ENCODE results near the gene DRGX. TPM values are rescaled to one million over a fixed set of nuclear protein-coding genes. Genes with fewer than 3 reads are reported as not detected.
A peak's percentile ranks its signal among the peaks of the same experiment; 100 is the strongest.

The DRGX gene
- total RNA-seq, 2 donors from 2014 or later, result not detected

DNA sequence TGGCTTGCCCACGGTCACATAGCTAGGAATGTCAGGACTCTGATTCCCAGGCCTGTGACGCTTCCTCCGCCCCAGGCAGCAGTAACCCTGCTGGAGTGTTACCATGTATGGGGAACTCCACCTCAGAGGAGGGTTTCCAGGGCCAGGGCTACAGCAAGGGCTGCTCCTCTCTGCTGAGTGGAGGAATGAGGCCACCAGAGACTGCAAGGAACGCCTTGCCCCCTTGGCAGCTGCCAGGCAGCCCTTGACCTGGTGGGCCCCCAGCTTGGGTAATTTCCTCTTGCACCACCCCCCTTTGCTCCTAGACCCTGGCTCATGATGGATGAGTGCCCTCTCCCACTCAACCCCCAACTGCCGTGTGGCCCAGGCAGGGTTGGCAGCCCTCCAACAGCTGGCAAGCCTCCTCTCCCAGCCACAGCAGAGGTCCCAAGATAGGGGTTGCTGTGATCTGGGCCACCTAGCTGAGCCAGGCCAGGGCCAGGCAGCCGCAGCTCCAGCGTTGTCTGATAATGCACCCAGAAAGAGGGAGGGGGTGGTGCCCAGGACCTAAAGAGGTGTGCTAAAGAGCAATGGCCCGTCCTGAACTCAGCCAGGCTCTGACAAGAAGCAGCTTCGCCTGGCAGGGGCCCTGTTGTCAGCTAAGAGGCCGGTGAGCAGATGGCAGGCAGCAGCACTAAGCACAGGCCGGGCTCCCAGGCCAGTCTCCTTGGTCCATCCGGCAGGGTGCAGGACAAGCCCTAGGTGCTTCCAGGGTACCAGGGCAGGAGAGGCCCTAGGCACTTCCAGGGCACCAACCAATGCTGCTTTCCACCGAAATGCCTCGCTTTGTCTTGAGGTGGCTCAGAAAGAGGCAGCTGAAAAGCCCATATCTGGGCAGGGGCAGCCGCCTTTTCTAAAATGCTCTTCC is 35.4 kb downstream of the DRGX start:
- H3K27ac Mint-ChIP-seq, result no peak overlapping the region
- peaks cover 0 to 2% of the 10 kb centered on the region in 2 donors for H3K9me3 Mint-ChIP-seq
- ATAC-seq (replicated peaks in 1 of 2), result no peak
- H3K4me3 Mint-ChIP-seq, result no peak overlapping the region
- peaks cover 22% of the 10 kb centered on the region for H3K27me3 Mint-ChIP-seq (ENCODE audit: low read depth)
- no peaks in the 10 kb centered on the region for H3K4me1 Mint-ChIP-seq (ENCODE audit: low read depth)
- no peaks in the 10 kb centered on the region for H3K36me3 Mint-ChIP-seq (ENCODE audit: insufficient read depth in 2 of 2)
- DNase-seq, result no peak

DNA sequence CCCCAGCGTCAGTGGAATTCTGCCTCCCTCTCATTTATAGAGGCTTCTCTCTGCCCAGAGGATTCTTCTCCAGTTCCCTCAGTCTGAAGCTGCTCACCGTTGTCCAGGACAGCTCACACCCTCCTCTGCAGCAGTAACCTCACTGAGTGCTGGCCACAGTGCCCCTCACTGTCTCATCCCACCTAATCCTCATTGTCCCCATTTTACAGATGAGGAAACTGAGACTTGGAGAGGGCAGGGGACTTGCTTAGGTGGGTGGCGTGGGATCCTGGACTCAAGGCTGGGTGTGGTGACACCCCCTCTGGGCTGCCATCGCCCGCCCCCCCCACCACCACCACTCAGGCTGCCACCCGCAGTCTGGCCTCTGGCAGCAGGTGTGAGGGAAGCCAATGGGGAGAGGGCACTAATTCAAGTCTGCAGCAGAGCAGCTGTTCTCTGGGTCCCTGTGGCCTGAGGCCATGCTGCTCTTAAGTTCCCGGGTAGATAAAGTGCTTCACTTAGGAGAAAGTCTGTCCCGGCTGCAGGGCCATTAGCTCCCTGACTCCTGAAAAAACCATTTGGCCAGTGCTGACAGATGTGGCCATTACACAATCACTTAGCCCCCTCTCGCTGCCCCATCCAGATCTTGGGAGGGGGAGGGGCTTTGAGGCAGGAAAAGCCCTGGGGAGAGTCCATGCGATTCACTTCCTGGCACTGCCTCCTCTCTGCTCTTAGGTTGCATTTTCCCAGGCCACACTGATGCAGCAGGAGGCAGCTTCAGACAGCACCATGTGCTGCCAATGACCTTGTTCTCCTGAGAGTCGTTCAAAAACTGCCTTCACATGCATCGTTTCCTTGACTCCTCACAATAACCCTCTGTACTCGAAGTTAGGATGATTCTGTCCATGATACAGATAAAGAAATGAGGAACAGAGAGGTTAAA is 36.3 kb downstream of the DRGX start:
- ATAC-seq (replicated peaks in 1 of 2) (no peak), DNase-seq (no peak)
- peaks cover 0 to 2% of the 10 kb centered on the region in 2 donors for H3K9me3 Mint-ChIP-seq
- H3K4me1 Mint-ChIP-seq (ENCODE audit: low read depth), result no peaks in the 10 kb centered on the region
- H3K27me3 Mint-ChIP-seq (ENCODE audit: low read depth), result peaks cover 16% of the 10 kb centered on the region
- H3K27ac Mint-ChIP-seq, result no peak overlapping the region
- H3K4me3 Mint-ChIP-seq, result no peak overlapping the region
- no peaks in the 10 kb centered on the region for H3K36me3 Mint-ChIP-seq (ENCODE audit: insufficient read depth in 2 of 2)

DNA sequence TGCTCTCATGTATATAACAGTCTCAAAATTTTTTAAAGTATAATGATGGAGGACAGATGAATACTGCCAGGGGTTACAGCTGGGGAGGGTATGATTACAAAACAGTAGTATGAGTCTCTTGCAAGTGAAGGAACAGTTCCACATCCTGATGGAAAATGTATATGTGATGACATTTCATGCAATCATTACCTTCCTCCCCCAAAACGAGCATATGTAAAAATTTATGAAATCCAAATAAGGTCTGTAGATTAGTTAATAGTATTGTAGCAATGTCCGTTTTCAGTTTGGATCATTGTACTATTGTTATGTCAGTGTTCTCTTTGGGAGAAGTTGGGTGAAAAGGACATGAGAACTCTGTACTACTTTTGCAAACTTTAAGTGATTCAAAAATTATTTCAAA is 38.0 kb downstream of the DRGX start:
- H3K9me3 Mint-ChIP-seq, result peaks cover 0 to 2% of the 10 kb centered on the region in 2 donors
- peaks cover 11% of the 10 kb centered on the region for H3K27me3 Mint-ChIP-seq (ENCODE audit: low read depth)
- no peak for ATAC-seq (replicated peaks in 1 of 2)
- no peak overlapping the region for H3K27ac Mint-ChIP-seq
- no peaks in the 10 kb centered on the region for H3K36me3 Mint-ChIP-seq (ENCODE audit: insufficient read depth in 2 of 2)
- no peak for DNase-seq
- no peaks in the 10 kb centered on the region for H3K4me1 Mint-ChIP-seq (ENCODE audit: low read depth)
- H3K4me3 Mint-ChIP-seq, result no peak overlapping the region

DNA sequence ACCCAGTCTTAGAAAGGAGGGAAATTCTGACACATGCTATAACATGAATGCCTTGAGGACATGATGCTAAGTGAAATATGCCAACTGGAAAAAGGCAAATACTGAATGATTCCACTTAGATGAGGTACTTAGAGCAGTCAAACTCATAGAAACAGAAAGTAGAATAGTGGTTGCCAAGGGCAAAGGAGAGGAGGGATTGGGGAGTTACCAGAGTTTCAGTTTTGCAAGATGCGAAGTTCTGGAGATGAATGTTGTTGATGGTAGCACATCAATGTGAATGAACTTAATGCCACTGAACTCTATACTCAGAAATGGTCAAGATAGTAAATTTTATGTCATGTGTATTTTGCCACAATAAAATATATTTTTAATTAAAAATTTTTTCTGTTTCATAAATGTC is 38.9 kb downstream of the DRGX start:
- Mint-ChIP-seq H3K27ac (no peak overlapping the region), H3K4me3 (no peak overlapping the region), H3K36me3 (ENCODE audit: insufficient read depth in 2 of 2) (no peaks in the 10 kb centered on the region), H3K9me3 (peaks cover 0 to 2% of the 10 kb centered on the region in 2 donors), H3K27me3 (ENCODE audit: low read depth) (peaks cover 11% of the 10 kb centered on the region), H3K4me1 (ENCODE audit: low read depth) (no peaks in the 10 kb centered on the region)
- ATAC-seq (replicated peaks in 1 of 2) (peak; percentile 57 to 90), DNase-seq (peak in 1 of 2 donors; percentile 3)

DNA sequence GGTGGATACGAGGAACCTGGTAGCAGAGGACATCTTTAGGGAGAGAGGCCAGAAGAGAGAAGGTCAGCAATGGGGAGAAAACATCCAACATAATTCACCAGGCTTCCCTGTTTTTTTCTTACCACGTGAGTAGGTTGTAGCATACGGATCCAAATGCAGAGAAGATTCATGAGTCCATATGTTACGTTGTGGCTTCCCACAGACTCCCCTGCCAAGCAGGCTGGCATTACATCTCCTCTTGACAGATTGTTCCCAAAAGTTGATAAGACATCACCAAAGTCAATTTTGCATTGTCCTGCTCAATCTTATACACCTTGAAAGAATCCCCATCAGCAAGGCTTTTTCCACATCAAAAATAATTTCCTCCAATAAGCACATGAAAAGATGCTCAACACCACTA is 39.7 kb downstream of the DRGX start:
- ATAC-seq (replicated peaks in 1 of 2) (no peak), DNase-seq (no peak)
- Mint-ChIP-seq H3K4me3 (no peak overlapping the region), H3K4me1 (ENCODE audit: low read depth) (no peaks in the 10 kb centered on the region), H3K36me3 (ENCODE audit: insufficient read depth in 2 of 2) (no peaks in the 10 kb centered on the region), H3K27me3 (ENCODE audit: low read depth) (peaks cover 11% of the 10 kb centered on the region), H3K27ac (no peak overlapping the region), H3K9me3 (peaks cover 0 to 2% of the 10 kb centered on the region in 2 donors)

DNA sequence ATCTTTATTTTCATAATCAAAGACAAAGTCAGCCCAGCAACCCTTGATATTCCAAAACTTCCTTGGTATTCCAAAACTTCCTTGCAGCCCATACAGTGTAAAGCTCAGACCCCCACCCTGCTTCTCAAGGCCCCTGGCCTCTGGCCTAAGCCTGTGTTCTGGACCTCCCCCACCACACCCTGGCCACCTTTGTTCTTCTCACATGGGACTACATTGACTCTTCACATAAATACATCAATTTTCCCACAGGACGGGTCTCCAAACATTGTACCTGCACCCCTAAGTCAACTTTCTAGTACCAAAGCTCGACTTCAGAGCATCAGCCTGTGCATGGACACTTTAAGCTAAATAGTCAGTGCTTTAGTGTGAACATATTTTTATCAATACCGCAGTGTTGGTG is 40.7 kb downstream of the DRGX start:
- no peak for ATAC-seq (replicated peaks in 1 of 2)
- H3K4me1 Mint-ChIP-seq (ENCODE audit: low read depth), result no peaks in the 10 kb centered on the region
- peaks cover 11% of the 10 kb centered on the region for H3K27me3 Mint-ChIP-seq (ENCODE audit: low read depth)
- H3K36me3 Mint-ChIP-seq (ENCODE audit: insufficient read depth in 2 of 2), result peaks cover 0 to under 1% of the 10 kb centered on the region in 2 donors
- no peak for DNase-seq
- H3K9me3 Mint-ChIP-seq, result peaks cover 3 to 4% of the 10 kb centered on the region in 2 donors
- no peak overlapping the region for H3K27ac Mint-ChIP-seq
- H3K4me3 Mint-ChIP-seq, result no peak overlapping the region

DNA sequence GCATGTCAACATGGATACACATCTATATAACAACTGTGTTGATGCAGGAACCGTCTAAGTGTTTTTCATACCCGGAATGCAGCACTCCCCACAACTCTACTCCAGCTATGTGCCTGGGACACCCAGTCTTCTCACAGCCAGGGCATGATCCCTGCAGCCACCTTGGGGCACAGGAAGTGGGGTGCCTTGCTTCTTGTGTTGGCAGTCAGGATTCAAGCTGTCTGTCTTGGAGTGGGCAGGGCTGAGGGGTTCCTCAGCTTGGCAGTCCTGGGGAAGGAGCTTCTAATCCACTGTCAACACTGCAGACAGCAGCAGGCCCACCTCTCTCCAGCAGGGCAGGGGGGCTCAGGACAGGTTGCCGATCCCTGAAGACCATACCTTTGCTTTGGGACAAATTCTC is 41.3 kb downstream of the DRGX start:
- Mint-ChIP-seq H3K36me3 (ENCODE audit: insufficient read depth in 2 of 2) (peaks cover 0 to 4% of the 10 kb centered on the region in 2 donors), H3K4me3 (no peak overlapping the region), H3K27me3 (ENCODE audit: low read depth) (peaks cover 11% of the 10 kb centered on the region), H3K4me1 (ENCODE audit: low read depth) (no peaks in the 10 kb centered on the region), H3K27ac (no peak overlapping the region), H3K9me3 (peaks cover 4 to 7% of the 10 kb centered on the region in 2 donors)
- DNase-seq (no peak), ATAC-seq (replicated peaks in 1 of 2) (no peak)

DNA sequence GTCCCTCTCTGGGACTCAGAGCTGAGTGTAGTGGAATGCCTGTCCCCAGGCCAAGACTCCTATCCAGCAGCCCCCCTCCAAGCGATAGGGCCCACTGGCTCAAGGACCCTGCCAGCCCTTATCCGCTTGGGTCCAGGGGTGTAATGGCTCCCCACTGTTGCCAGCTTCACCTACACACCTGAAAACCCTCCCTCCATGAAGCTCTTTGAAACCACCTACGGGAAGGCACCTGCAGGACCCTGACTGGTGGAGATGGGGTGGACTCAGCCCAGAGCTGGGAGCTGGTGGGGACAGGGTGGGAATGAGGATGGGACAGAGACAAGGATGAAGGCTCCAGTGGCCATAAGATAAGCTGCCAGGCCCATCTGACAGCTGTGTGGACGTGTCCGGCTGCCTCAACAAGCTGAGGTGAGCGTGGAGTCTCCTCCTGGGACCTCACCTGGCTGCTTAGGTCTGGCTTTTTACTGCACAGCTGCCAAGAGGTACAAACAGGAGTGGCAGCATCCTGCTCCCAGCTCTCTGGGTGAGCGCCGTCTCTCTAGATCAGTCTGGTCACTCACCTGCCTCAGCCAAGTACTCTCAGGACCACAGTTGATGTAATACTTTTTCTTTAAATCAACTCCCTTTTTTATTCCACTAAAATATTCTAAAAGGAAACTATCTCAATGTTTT is 41.9 kb downstream of the DRGX start:
- no peak overlapping the region for H3K27ac Mint-ChIP-seq
- H3K36me3 Mint-ChIP-seq (ENCODE audit: insufficient read depth in 2 of 2), result peaks cover 0 to 4% of the 10 kb centered on the region in 2 donors
- peaks cover 4 to 7% of the 10 kb centered on the region in 2 donors for H3K9me3 Mint-ChIP-seq
- no peak overlapping the region for H3K4me3 Mint-ChIP-seq
- peaks cover 7% of the 10 kb centered on the region for H3K27me3 Mint-ChIP-seq (ENCODE audit: low read depth)
- no peaks in the 10 kb centered on the region for H3K4me1 Mint-ChIP-seq (ENCODE audit: low read depth)
- DNase-seq, result no peak
- no peak for ATAC-seq (replicated peaks in 1 of 2)

DNA sequence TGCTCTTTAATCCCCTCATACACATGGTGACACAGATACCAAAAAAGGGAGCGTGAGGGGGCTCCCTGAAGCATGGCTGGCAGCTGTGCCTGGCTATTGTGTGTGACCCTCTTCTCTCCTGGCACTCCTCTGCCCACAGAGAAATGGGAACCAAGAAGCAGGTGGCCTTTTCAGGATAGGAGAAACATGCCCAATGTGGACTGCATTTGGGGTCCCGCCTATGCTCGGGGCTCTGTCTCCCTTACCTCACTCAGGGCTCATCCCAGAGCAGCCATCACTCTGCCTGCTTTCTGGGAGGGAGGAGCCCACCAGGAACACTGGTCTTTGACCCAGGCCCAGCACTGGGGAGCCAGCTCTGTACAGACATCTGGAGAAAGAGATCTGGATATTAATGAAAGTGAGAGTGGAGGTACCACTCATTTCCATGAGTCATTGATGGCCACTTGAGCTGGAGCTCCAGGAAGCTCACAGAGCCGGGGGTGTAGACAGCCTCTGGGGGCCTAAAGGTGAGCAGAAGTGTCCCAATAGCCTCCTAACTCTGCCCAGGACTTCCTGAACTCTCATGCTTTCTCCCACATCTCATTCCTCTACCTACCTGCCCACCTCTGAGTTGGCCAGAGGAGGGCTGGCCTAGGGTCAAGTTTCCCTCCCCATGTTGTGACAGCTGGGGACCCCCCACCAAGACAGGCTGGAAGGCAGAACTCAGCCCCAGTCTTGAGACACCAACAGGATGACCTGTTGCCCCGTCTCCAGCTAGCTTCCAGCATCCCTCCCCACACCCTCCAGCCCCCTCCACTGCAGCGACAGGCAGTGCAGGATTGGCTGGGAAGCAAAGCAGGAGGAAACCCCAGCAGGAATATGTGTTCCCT is 42.6 kb downstream of the DRGX start:
- H3K27me3 Mint-ChIP-seq (ENCODE audit: low read depth), result no peaks in the 10 kb centered on the region
- peaks cover 0 to 4% of the 10 kb centered on the region in 2 donors for H3K36me3 Mint-ChIP-seq (ENCODE audit: insufficient read depth in 2 of 2)
- H3K9me3 Mint-ChIP-seq, result peaks cover 4 to 5% of the 10 kb centered on the region in 2 donors
- H3K4me1 Mint-ChIP-seq (ENCODE audit: low read depth), result no peaks in the 10 kb centered on the region
- no peak overlapping the region for H3K4me3 Mint-ChIP-seq
- ATAC-seq (replicated peaks in 1 of 2) (no peak), DNase-seq (no peak)
- H3K27ac Mint-ChIP-seq, result no peak overlapping the region

DNA sequence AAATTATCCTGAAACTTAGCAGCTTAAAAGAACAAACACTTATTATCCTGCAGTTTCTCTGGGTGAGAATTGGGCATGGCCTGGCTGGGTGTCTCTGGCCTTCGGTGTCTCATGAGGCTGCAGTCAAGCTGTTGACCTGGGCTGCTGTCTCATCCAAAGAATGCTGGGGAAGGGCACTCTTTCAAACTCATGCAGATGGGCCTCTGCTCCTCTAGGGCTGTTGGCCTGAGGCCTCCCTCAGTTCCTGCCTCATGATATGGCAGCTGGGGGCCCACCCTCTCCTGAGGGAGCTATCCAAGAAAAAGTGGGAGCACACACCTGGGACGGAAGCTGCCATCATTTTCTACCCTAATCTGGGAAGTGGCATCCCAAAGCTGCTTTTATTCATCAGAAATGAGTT is 43.6 kb downstream of the DRGX start:
- H3K4me3 Mint-ChIP-seq, result no peak overlapping the region

DNA sequence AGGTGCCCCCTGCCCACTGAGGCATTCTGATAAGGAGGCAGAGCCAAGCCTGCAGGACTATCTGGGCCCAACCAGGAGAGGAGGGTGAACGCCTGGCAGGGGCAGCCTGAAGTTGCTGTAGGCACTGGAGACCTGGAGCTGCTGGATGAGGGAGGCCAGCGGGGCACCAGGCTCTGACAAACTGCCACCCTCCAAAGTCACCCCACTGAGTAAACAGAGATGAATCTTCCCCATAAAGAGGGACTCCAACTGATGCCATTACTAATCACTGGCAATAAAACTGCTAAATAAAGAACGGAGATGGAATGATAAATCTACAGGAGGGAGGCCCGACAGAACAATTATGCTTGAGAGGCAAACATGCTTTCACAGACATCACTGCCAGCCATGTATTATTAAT is 44.2 kb downstream of the DRGX start:
- H3K4me1 Mint-ChIP-seq (ENCODE audit: low read depth), result no peaks in the 10 kb centered on the region
- H3K27ac Mint-ChIP-seq, result no peak overlapping the region
- H3K4me3 Mint-ChIP-seq, result no peak overlapping the region
- DNase-seq, result no peak
- H3K9me3 Mint-ChIP-seq, result peaks cover 4 to 5% of the 10 kb centered on the region in 2 donors
- peaks cover 0 to 4% of the 10 kb centered on the region in 2 donors for H3K36me3 Mint-ChIP-seq (ENCODE audit: insufficient read depth in 2 of 2)
- H3K27me3 Mint-ChIP-seq (ENCODE audit: low read depth), result no peaks in the 10 kb centered on the region
- no peak for ATAC-seq (replicated peaks in 1 of 2)

More for the DNA sequence above, 43.6 kb downstream of the DRGX start:
- H3K9me3 Mint-ChIP-seq, result peaks cover 4 to 5% of the 10 kb centered on the region in 2 donors
- H3K27me3 Mint-ChIP-seq (ENCODE audit: low read depth), result no peaks in the 10 kb centered on the region
- no peak for DNase-seq
- H3K27ac Mint-ChIP-seq, result no peak overlapping the region
- ATAC-seq (replicated peaks in 1 of 2), result no peak
- no peaks in the 10 kb centered on the region for H3K4me1 Mint-ChIP-seq (ENCODE audit: low read depth)
- peaks cover 0 to 4% of the 10 kb centered on the region in 2 donors for H3K36me3 Mint-ChIP-seq (ENCODE audit: insufficient read depth in 2 of 2)
